Testis (tissue), 2 donors: ENCODE results near the gene TMEM50A.

Experiments
- POLR2A ChIP-seq: fragments of 450-650 bp; IDR thresholded peaks from one replicate; pipeline ENCODE4 v1.6.1; 2017; ENCODE audit warnings: antibody characterized with exemption, mild to moderate bottlenecking, moderate library complexity
- TF ChIP-seq, protein P1 (sequence below), 3 experiments: fragments of 450-650 bp in 2 of 3; fragments of 200-600 bp in 1 of 3; sonication (generic) in 1 of 3; IDR thresholded peaks; one replicate each; pipeline ENCODE4 v1.5.1; 2016 to 2019; ENCODE audit warnings: antibody characterized with exemption in 3 of 3, mild to moderate bottlenecking in 2 of 3, moderate library complexity in 1 of 3

- TF ChIP-seq, protein P1, sequence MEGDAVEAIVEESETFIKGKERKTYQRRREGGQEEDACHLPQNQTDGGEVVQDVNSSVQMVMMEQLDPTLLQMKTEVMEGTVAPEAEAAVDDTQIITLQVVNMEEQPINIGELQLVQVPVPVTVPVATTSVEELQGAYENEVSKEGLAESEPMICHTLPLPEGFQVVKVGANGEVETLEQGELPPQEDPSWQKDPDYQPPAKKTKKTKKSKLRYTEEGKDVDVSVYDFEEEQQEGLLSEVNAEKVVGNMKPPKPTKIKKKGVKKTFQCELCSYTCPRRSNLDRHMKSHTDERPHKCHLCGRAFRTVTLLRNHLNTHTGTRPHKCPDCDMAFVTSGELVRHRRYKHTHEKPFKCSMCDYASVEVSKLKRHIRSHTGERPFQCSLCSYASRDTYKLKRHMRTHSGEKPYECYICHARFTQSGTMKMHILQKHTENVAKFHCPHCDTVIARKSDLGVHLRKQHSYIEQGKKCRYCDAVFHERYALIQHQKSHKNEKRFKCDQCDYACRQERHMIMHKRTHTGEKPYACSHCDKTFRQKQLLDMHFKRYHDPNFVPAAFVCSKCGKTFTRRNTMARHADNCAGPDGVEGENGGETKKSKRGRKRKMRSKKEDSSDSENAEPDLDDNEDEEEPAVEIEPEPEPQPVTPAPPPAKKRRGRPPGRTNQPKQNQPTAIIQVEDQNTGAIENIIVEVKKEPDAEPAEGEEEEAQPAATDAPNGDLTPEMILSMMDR (IDR thresholded peaks at IDR 0.05), result no peak
- TF ChIP-seq POLR2A, result no peak
These were observed 3.6 kb downstream of the TMEM50A start for GRCh38 chr1:25341746-25342145.
